Measurements from ENCODE around the gene ST3GAL5.

ST3GAL5 gene

GRCh38 chr2:85868822-85869221 is 20.0 kb downstream of the ST3GAL5 start:
- H3K36me3 ChIP-seq: no peaks in the 10 kb centered on the region
- DNase-seq: no peak
- H3K4me3 ChIP-seq (ENCODE audit: low read depth, low read length): no peak overlapping the region
- no peaks in the 10 kb centered on the region for H3K9me3 ChIP-seq
- no peaks in the 10 kb centered on the region for H3K4me1 ChIP-seq
- TF ChIP-seq CTCF (IDR thresholded peaks at IDR 0.05; ENCODE audit: low read depth, low read length): no peak
- H3K27me3 ChIP-seq: no peaks in the 10 kb centered on the region

GRCh38 chr2:85867556-85868292 is 21.1 kb downstream of the ST3GAL5 start:
- DNase-seq: no peak
- H3K27me3 ChIP-seq: no peaks in the 10 kb centered on the region
- no peak for TF ChIP-seq CTCF (IDR thresholded peaks at IDR 0.05; ENCODE audit: low read depth, low read length)
- no peak overlapping the region for H3K4me3 ChIP-seq (ENCODE audit: low read depth, low read length)
- no peaks in the 10 kb centered on the region for H3K9me3 ChIP-seq
- no peaks in the 10 kb centered on the region for H3K4me1 ChIP-seq
- no peaks in the 10 kb centered on the region for H3K36me3 ChIP-seq

GRCh38 chr2:85867121-85867520 is 21.7 kb downstream of the ST3GAL5 start:
- H3K27me3 ChIP-seq: no peaks in the 10 kb centered on the region
- TF ChIP-seq CTCF (IDR thresholded peaks at IDR 0.05; ENCODE audit: low read depth, low read length): no peak
- H3K9me3 ChIP-seq: no peaks in the 10 kb centered on the region
- no peak overlapping the region for H3K4me3 ChIP-seq (ENCODE audit: low read depth, low read length)
- DNase-seq: no peak
- no peaks in the 10 kb centered on the region for H3K36me3 ChIP-seq
- H3K4me1 ChIP-seq: no peaks in the 10 kb centered on the region

DNA sequence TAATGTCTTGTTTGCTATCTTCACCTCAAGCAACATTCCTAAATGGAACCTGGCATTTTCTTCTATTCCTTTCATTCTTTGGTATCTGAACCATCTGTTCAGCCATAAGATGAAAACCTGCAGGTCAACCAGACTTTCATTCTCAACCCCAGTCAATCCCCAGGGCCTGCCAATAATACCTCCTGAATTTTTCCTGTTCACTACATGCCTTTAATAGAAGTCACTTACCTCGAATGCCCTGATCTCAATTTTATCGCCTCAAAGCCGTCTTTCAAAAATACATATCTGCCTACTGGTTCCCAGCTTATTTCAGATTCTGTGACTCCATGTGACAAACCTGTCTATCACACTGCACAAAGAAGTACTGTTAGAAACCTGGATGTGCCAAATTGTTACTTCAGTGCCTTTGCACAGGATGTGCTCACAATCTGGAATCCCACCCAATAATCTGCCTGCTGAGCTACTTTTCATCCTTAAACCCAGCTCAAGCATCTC is 22.6 kb downstream of the ST3GAL5 start:
- Histone ChIP-seq H3K27me3 (no peaks in the 10 kb centered on the region), H3K4me1 (no peaks in the 10 kb centered on the region)
- no peak for TF ChIP-seq CTCF (IDR thresholded peaks at IDR 0.05; ENCODE audit: low read depth, low read length)

DNA sequence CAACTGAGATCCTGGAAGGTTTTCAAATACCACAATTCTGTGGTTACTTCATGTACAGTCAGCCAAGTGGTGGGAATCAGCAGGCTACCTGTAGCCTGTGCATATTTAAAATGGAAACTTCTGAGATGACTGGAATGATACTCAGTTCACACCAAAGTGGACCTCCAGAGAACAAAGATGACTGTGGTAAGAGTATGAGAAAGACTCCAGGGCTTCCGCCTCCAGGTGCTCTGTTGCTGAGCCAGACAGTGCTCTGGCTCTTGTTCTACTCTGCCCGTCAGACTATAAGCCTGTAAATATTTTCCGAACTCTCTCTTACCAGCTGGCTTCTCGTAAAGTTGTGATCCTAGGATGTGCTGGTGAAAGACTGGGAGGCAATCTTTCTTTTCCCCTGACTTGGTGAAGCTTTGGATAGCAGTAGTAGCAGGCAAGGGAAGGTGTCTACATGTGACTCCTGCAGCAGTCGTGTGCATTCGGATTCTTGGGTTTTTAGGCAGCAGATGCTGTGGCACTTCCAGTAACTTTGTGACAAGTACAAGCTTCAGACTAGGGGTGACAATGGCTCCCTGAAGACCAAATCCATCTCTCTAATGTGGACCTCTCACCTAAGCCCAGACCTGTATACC is 23.1 kb downstream of the ST3GAL5 start:
- no peaks in the 10 kb centered on the region for H3K36me3 ChIP-seq
- no peak for DNase-seq
- no peak for TF ChIP-seq CTCF (IDR thresholded peaks at IDR 0.05; ENCODE audit: low read depth, low read length)
- no peaks in the 10 kb centered on the region for H3K9me3 ChIP-seq
- H3K4me1 ChIP-seq: no peaks in the 10 kb centered on the region
- no peaks in the 10 kb centered on the region for H3K27me3 ChIP-seq
- no peak overlapping the region for H3K4me3 ChIP-seq (ENCODE audit: low read depth, low read length)

More for the DNA sequence above, 22.6 kb downstream of the ST3GAL5 start:
- Histone ChIP-seq H3K4me3 (ENCODE audit: low read depth, low read length) (no peak overlapping the region), H3K36me3 (no peaks in the 10 kb centered on the region), H3K9me3 (no peaks in the 10 kb centered on the region)
- DNase-seq: no peak

DNA sequence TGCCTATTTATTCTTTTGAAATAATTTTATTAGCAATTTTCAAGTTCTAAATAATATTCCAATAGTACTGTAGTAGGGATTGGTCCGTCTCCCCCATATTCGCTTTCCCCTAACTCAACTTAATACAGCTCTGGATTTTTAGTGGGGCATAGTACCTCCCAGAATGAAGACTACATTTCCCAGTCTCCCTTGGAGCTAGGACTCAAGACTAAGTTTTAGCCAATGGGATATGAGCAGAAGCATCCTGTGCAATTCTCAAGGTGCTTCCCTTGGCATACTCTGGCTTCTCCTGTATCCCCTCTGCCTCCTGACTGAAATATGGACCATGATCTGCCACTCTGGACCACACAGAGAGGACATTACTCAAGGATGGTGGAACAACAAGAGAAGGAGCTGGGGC is 24.1 kb downstream of the ST3GAL5 start:
- Histone ChIP-seq H3K27me3 (no peaks in the 10 kb centered on the region), H3K9me3 (no peaks in the 10 kb centered on the region), H3K4me1 (no peaks in the 10 kb centered on the region), H3K36me3 (no peaks in the 10 kb centered on the region), H3K4me3 (ENCODE audit: low read depth, low read length) (no peak overlapping the region)
- no peak for TF ChIP-seq CTCF (IDR thresholded peaks at IDR 0.05; ENCODE audit: low read depth, low read length)
- no peak for DNase-seq

All from BE2C (cell line).